Raji (cell line): ENCODE results near the gene AKT3.

Experiments used
- POLR2A ChIP-seq: IDR thresholded peaks from 2 replicates; pipeline ENCODE4 v1.6.1; 2011; ENCODE audit warnings: low read depth, low read length, control low read depth; ENCODE audit not compliant: insufficient read depth

Gene AKT3

DNA sequence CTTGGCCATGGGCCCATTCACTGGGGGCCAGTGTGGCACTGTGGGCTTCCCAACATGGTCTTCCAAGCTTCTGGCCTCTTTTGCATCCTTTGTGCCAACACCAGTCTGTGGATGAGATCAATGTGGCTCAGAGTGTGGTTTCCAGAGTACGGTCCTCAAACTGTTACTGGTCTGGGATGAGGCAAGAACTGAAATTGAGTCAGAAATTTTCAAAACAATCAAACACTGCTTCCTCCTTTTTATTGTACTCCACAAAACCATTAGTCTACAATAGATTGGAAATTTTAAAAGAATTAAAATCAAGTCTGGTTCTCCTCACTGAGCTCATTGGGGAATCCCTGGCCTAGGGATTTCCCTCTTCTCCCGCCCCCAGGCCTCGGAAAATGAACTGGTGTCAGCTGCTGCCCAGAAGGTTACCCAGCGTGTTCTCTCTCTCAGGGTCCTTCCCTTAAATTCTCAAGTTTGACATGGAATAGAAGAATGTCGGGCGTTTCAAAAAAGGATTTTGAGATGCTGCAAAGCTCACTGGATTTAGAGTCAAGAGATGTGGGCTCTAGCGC is 372.2 kb downstream of the AKT3 start:
- no peak for TF ChIP-seq POLR2A

DNA sequence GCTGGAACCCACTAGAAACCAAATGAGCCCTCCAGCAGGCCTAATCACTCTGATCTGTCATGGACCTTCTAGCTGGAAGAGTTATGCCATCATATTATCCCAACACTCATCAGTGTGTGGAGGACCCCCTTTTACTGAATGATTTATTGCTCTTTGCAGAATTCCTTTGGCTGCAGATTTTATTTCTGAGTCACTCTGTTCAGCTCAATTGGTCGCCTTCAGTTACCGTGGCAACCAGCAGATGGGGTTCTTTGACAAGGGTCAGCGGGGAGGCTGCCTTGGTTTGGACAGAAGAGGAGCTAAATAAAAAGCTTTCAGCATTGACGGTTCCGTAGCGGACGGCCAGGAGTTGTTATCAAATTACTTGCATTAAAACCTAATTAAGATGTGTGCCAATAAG is 374.1 kb downstream of the AKT3 start:
- no peak for TF ChIP-seq POLR2A

DNA sequence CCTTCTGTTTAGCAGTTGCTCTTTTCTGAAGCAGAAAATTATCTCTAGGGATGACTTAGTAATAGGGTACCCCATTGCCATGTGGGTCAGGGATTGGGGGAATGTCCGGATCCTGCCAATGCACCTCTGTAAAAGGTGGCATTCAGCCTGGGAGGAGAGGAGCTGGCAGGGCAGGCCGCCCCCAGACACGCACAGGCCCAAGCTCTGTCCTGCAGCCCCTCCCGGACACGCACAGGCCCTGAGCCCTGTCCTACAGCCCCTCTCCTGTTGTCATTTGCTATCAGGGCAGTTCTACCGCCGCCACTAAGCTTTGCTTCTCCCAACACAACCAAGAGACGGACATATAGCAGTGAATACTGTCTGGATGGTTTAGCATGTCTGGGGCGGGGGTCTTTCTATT is 375.1 kb downstream of the AKT3 start:
- no peak for TF ChIP-seq POLR2A

DNA sequence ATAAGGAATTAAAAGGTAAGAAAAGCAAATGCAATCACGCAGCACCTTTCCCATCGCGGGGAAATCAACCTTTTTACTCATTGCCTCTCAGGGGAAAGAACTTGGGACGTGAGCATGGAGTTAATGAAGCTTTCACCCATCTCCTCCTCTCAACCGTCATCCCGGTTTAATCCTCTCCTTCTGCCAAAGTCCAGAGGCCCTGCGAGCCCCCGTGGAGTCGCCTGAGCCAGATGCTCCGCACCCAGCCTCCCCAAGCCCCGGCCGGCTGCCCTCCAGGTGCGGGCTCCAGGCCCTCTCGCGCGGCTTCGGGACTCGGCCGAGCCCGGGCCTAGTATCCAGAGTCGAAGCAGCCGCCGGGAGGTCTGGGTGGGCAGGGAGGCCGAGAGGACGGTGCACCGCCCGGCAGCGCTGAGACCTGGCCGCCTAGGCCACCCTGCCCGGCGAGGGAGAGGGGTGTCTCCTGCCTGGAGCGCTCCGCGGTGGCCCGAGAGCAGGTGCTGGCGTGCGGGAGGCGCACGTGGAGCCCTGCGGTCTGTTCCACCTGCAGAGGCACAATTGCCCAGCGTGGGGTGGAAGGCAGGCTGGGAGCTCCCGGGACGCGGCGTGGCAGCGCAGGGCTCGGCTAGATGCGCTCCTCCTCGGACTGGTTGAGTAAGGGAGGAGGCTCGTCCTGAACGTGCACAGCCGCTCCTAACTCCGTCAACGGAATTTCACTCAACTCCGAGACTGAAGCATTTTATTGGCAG is 375.7 kb downstream of the AKT3 start:
- TF ChIP-seq POLR2A, result no peak

DNA sequence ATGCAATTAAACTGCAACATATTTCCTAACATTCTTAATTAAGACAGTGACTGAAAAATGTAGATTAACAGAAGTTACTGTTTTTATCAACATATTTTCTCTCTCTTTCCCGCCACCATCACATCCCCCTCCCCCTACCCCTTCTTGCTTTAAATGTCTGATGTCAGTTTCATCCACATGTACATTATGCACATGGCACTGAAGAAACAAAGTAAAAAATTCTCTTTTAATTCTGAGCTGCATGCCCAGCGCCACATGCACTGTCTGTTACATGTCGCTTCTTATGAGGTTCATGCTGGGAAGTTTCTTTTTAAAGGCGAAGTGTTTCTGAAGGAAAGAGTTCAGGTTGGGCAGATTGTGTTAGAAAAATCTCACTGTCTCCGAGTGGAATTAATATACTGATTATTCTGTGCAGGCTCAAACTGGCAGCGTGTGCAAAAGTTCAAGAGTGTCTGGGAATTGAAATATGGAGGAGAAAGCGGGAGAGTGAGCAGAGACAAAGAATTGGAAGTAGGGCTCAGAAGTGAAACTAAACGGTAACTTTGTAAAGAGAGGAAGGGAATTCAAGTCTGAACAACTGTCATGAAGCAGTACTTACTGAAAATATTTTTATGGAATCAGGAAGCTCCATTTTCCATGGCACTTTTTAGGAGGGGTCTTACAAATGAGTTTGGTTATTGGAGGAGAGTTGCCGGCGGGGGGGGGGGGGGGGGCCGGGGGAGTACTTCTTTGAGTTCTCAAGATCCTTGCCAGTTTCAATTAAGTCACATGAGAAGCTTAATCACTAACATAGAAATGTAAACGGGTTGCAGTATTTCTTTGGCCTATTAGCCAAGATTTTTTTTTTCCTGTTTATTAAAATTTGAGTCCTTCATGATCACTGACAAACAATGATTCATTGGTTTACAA is 376.6 kb downstream of the AKT3 start:
- TF ChIP-seq POLR2A, result no peak

DNA sequence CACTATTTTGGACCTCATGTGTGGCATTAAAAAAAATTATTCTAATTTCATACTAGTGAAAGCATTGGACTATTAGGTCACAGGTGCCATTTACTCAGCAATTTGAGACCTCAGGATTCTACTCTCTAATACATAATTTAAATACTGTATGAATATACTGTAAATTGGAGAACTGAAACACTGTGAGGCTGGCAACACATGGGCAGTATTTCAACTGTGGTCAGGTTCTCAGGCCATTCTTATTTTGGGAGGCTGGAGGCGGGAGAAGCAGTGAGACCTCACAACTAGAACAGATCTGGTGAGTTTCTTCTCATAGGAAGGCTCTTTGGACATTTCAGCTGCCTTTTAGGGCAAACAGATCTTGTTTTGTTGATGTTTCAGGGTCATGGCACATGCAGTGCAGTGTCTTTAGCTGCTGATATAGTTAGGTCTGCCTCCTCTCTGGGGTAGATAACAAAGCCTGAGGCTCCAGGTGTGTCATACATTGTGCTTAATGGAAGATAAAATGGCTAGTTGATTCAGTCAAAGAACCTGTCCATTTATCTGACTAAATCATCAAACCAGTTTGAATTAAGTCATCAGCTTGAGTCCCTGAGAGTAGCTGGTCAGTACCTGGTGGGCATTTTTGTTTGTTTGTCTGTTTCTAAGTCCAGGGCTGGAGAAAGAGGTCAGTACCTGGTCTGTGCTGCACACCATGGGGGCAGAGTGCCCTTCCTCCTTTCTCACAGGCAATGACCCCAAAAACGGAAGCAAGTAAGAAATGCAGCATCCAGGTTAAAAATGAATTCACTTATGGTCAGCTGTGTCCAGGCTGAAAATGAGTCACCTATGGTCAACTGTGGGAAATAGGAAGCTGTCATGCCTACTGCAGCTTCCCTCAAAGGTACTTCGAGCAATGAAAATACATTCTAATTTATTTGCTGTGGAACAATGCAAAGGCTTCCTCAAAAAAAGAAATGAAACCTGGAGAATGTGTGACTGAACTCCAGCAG is 378.0 kb downstream of the AKT3 start:
- no peak for TF ChIP-seq POLR2A

DNA sequence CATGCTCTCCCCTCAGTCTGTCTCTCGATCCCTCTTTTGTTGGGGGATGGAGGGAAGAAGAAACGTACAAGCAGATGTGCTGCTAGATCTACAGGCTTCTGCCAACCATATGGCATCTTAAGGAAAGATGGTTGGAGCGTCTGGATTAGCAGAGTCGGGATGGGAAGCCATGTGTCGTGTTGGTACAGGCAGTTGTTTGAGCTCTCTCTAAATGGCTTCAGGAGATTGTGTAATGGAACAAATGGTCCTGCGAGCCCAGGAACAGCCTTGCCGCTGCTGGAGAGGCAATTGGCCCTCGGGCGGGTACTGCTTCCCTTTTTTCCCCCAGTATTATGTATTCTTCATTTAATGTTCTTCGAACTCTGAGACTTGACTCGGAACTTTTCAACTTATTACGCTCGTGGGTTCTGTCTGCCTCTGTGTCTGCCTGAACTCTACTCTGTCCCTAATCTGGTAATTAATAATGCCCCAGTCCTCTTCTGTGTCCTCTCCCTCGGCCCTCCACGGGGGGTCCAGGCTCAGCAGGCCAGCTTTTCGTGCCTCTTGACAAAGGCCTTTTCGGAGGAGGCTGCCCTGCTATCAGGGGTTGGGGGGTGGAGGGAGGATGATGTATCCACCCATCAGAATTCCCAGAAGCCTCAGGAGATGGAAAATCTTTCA is 378.9 kb downstream of the AKT3 start:
- TF ChIP-seq POLR2A, result no peak

DNA sequence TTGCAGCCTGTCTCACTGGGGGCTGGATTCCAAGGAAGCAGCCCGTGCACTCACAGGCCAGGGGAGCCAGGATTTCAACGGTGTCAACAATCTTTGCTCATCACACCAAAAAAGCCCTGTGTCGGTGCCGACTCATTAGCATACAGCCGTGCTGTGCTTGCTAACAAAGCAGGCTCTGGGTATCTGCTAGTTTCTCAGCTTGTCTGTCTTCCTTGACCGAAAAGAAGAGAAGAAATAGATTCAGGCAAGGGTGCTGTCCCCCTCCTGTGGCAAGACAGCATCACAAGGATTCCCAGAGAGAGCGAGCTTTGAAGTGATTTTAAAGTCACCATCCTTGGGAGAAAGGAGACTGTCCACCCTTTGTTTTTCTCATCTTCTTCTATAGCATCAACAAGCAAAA is 379.5 kb downstream of the AKT3 start:
- no peak for TF ChIP-seq POLR2A

DNA sequence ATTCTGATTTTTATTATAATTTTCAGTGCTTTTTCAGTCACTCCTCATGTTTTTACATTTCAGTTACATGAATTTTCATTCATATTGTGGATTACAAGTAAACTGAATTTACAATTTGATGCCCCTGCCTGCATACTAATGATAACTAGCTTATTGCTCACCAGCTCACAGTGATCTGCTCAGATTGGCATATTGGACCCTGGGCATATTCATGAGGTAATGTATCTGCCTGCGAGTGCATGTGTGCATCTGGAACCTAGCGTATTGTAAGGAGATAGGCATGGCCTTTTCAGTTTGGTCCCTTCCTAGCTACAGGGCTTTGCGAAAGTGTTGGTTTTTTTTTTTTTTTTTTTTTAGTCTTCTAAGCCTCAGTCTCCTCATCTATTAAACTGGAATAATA is 380.5 kb downstream of the AKT3 start:
- TF ChIP-seq POLR2A, result no peak

DNA sequence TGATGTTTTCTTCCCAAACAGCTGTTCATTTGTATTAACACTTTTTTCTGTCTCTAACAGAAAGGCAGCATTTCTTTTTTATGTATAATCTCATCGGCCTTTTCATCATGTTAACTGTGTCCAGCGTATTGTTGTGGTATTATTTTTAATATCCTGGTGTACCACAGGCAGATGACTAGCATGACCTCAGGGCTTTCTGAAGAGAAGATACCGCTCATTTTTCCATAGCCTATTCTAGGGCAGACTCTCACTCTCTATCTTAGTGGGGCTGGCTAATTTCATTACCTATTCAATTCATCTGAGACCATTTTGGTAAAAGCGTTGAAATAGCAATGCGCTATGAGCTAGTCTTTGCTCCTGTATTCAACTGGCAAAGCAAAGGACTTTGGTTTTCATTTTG is 384.3 kb downstream of the AKT3 start:
- no peak for TF ChIP-seq POLR2A

DNA sequence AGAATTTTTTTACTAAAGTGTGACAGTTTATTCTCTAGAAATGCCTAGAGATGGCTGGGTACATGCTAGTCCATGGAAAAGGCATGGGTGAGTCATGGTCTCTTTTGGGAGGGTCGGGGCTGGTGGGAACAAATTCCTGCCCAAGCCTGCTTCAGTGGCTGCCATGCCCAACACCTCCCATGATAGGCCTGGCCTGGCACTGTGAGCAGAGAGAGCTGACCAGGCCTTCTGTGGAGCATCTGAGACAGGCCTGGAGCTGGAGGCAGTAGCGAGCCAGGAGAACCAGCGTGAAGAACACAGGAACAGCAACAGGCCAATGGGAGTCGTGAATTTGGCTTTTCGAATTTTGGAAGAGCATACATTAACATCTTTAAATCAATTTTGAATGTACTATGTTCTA is 385.0 kb downstream of the AKT3 start:
- no peak for TF ChIP-seq POLR2A

DNA sequence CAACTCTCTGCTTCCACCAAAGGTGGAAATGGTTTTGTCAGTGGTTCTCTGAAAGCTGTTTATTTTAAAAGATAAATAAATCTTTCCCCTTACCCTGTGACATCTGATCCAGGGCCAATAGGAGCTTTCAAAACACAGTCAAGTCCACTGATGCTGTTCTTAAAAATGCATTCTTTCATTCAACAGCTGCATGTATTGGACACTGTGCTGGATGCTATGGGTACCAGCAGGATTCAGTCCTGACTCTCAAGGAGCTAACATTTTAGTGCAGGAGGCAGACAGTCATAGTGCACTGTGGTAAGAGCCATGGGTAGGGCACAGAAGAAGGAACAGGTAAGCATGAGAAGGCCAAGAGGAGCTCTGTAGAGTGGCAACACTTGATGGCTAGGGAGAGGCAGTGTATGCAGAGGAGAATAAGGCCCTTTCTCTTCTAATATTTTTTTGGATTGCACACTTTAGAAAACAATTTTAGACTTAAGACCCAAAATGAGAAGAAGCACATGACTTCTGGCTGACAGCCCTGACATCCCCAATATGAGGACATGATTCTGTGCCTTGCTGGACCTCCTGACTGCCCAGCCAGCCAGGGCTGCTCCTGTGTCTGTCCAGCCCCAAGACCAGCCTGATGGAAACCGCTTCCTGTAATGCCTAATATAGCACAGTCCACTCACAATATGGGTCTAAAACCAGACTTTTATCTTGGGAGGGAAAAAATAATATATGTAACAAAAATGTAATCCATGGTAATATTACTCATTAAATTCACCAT is 386.9 kb downstream of the AKT3 start:
- no peak for TF ChIP-seq POLR2A

DNA sequence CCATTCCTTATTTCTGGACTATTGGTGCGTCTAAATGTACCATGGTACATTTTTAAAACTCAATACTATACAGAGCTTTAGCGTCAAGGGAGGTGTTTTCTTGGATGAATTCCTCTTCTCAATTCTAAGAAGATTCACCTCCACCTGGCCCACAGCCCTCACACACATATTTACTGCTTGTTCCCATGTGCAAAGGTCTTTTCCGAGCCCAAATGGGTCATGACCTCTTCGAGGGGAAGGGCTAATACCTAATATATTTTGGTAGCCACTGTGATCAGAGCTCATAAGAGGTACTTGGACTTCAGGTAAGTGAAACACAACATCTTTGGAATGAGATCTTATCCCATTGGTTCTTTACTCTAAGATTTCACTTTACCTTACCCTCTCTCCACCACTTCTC is 388.3 kb downstream of the AKT3 start:
- no peak for TF ChIP-seq POLR2A

DNA sequence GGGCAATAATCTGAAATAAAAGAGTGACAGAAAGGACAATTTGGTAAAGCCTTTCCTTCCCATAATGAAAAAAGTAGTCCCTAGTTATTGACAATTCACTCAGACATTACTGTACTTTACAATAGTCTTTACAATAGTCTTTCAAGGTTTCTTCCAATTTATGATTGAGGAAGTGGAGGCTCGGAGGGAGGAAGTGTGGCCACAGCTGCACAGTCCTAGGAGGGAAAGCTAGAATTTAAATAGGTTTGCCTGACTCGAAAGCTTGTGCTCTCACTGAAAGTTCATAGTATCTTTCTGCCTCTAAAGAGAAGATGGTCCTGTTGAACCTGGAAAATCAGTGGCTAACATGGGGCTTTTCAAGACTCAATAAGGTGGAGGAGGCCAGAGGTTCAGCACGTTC is 391.0 kb downstream of the AKT3 start:
- TF ChIP-seq POLR2A, result no peak
